Activated T-helper 17 cell treated with anti-CD3 and anti-CD28 coated beads, Interleukin-2, amount 50 U/mL, for 72 hours (primary cell): Measurements from ENCODE around the gene ZGRF1. TPM values are rescaled to one million over a fixed set of nuclear protein-coding genes. Genes with fewer than 3 reads are reported as not detected.
A peak's percentile ranks its signal among the peaks of the same experiment; 100 is the strongest.

ENCODE experiments used
- ATAC-seq: fragments of 150-1000 bp; cut with Tn5 transposase; replicated peaks from 2 replicates; pipeline ENCODE4 v1.10.0; 2021; ENCODE audit warnings: mild to moderate bottlenecking, moderate library complexity
- H3K27ac Mint-ChIP-seq: one replicate; pipeline ENCODE4 v1.8.0; 2022; ENCODE audit warnings: mixed read lengths
- H3K27me3 Mint-ChIP-seq: one replicate; pipeline ENCODE4 v1.8.0; 2022; ENCODE audit warnings: mixed read lengths
- H3K36me3 Mint-ChIP-seq: one replicate; pipeline ENCODE4 v1.8.0; 2022; ENCODE audit warnings: low read depth, mild to moderate bottlenecking, mixed read lengths
- H3K4me1 Mint-ChIP-seq: one replicate; pipeline ENCODE4 v1.8.0; 2022; ENCODE audit warnings: mixed read lengths
- H3K4me3 Mint-ChIP-seq: one replicate; pipeline ENCODE4 v1.8.0; 2022; ENCODE audit warnings: mild to moderate bottlenecking, mixed read lengths
- H3K9me3 Mint-ChIP-seq: one replicate; pipeline ENCODE4 v1.8.0; 2022; ENCODE audit warnings: mixed read lengths
- total RNA-seq, 2 donors: library from RNA; stranded (reverse); gene quantifications; one replicate each; pipeline ENCODE4 v1.2.3, GENCODE V29; 2022

Gene ZGRF1
- total RNA-seq, 2 donors from 2014 or later: 40.4 to 41.9 TPM

GRCh38 chr4:112519689-112520597, 116.8 kb downstream of the ZGRF1 start:
- H3K27ac Mint-ChIP-seq: no peak overlapping the region
- H3K4me3 Mint-ChIP-seq: no peak overlapping the region
- no peaks in the 10 kb centered on the region for H3K9me3 Mint-ChIP-seq
- peaks cover 11% of the 10 kb centered on the region for H3K36me3 Mint-ChIP-seq
- H3K27me3 Mint-ChIP-seq: peaks cover 84% of the 10 kb centered on the region
- no peak for ATAC-seq
- H3K4me1 Mint-ChIP-seq: peaks cover 26% of the 10 kb centered on the region

DNA sequence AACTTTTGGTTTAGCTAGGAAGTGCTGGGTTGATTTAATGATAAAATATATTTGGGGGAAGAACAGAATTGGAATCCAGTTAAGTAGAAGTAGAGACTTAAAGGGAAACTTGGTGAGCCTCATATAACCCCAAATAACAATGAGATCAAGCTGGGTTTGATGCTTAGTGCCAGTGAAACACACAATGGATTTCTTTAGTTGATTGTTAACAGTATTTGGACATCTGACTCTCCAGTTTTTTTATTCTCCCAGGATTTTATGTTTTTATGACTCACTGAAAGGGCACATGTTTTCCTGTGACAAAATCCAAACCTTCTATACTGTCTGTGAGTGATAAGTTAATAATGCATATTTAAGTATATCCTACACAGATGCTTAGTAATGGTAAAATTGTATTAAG, 118.0 kb downstream of the ZGRF1 start:
- no peak for ATAC-seq
- H3K4me3 Mint-ChIP-seq: no peak overlapping the region
- no peak overlapping the region for H3K27ac Mint-ChIP-seq
- H3K36me3 Mint-ChIP-seq: peaks cover 17% of the 10 kb centered on the region
- peaks cover 90% of the 10 kb centered on the region for H3K27me3 Mint-ChIP-seq
- H3K9me3 Mint-ChIP-seq: no peaks in the 10 kb centered on the region
- H3K4me1 Mint-ChIP-seq: peaks cover 33% of the 10 kb centered on the region

DNA sequence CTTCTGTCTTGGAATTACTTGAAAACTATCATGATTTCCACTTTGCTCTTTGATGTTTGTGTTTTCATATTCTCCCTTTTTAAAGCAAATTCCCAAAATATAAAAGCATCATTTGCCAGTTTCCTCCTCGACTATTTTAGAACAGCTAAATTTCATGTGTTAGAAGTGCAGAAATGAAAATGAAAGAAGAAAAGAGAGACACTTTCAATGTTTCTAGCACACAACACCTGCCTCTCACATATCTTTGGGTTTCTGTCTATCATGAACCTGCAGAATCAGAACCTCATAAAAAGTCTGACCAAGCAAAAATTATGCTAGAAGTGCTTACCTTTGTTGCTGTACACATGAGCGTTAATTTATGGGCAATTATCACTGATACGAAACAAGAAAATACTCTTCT, 118.8 kb downstream of the ZGRF1 start:
- Mint-ChIP-seq H3K4me1 (peaks cover 26% of the 10 kb centered on the region), H3K27me3 (peaks cover 85% of the 10 kb centered on the region), H3K27ac (no peak overlapping the region), H3K36me3 (peaks cover 13% of the 10 kb centered on the region), H3K4me3 (peak overlapping the region; percentile 78), H3K9me3 (no peaks in the 10 kb centered on the region)
- ATAC-seq: no peak

- peak overlapping the region; percentile 78 for H3K4me3 Mint-ChIP-seq
- peaks cover 25% of the 10 kb centered on the region for H3K4me1 Mint-ChIP-seq
- peaks cover 15% of the 10 kb centered on the region for H3K36me3 Mint-ChIP-seq
- no peak for ATAC-seq
- peaks cover 87% of the 10 kb centered on the region for H3K27me3 Mint-ChIP-seq
- H3K9me3 Mint-ChIP-seq: no peaks in the 10 kb centered on the region
- no peak overlapping the region for H3K27ac Mint-ChIP-seq
Measured at GRCh38 chr4:112517067-112517634, 119.6 kb downstream of the ZGRF1 start.

- peaks cover 13% of the 10 kb centered on the region for H3K36me3 Mint-ChIP-seq
- H3K27ac Mint-ChIP-seq: no peak overlapping the region
- peaks cover 27% of the 10 kb centered on the region for H3K4me1 Mint-ChIP-seq
- no peak for ATAC-seq
- no peaks in the 10 kb centered on the region for H3K9me3 Mint-ChIP-seq
- peaks cover 87% of the 10 kb centered on the region for H3K27me3 Mint-ChIP-seq
- H3K4me3 Mint-ChIP-seq: peak overlapping the region; percentile 78
Measured at GRCh38 chr4:112516471-112517066, 120.1 kb downstream of the ZGRF1 start.

DNA sequence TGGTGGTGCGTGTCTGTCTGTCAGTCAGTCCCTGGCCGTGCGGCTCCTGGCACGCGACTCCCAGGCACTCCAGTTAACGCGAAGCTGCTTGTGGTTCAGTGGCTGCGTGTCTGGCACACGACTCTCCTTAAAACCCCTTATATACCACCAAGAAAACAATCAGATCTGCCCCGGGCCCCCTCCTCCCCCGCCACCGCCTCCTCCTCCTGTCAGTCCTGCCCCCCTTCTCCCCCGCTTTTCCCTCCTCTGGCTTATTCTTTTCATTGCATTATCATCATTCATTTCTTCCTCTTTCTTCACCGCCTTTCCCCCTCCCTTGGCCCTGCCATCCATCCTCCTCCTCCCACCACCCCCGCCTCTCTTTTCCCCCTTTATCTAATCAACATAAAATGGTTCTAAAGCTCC, 120.6 kb downstream of the ZGRF1 start, which contains the start of gene NEUROG2:
TSS of gene NEUROG2 (minus strand) at position 115 of the 405 bp plus-strand sequence. CDS start 705 bp downstream, outside the sequence.
- H3K4me3 Mint-ChIP-seq: peak within 1 kb of the TSS; percentile 78
- no peak within 1 kb of the TSS for H3K27ac Mint-ChIP-seq
- no peaks in the 10 kb centered on the region for H3K9me3 Mint-ChIP-seq
- no peak for ATAC-seq
- H3K27me3 Mint-ChIP-seq: peaks cover 87% of the 10 kb centered on the region
- H3K36me3 Mint-ChIP-seq: peaks cover 13% of the 10 kb centered on the region
- peaks cover 31% of the 10 kb centered on the region for H3K4me1 Mint-ChIP-seq

DNA sequence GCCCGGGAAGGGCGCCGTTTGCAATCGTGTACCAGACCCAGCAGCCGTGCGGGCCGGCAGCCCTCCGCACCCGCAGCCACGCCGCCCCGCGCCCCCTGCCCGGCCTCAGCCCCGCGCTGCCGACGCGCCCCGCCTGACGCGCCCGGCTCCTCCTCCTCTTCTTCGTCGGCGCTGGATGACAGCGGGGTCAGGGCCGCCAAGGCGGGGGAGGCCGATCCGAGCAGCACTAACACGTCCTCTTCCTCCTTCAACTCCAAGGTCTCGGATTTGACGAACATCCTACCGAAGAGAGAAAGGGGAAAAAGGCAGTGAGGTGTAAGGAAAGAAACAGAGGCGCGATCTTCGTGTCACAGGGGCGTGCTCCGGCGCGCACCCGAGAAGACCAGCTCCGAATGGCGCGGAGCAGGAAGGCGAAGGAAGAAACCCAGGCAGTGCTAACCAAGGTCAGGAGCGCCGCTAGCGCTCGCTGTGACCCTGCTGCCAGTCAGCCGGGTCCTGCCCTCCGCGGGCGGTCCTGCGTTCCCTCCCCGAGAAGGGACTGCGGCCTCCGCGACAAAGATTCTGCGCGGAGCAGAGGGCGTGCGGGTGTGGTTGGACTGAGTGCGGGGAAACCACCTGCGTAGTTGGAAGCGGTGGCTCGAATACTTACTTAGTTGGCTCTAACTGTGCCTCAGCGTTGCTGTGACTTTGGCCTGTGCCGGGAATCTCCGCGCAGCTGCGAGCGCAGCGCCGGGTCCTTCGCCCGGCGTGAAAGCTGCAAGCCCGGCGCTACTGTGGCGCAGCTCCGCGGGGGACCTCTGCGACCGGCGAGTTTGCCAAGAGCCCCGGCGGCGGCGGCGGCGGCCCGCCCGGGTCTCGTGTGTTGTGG, 121.3 kb downstream of the ZGRF1 start:
- Mint-ChIP-seq H3K4me1 (peaks cover 31% of the 10 kb centered on the region), H3K27ac (no peak overlapping the region), H3K9me3 (no peaks in the 10 kb centered on the region), H3K36me3 (peaks cover 13% of the 10 kb centered on the region), H3K4me3 (peak overlapping the region; percentile 78), H3K27me3 (peaks cover 83% of the 10 kb centered on the region)
- ATAC-seq: peak; percentile 75

DNA sequence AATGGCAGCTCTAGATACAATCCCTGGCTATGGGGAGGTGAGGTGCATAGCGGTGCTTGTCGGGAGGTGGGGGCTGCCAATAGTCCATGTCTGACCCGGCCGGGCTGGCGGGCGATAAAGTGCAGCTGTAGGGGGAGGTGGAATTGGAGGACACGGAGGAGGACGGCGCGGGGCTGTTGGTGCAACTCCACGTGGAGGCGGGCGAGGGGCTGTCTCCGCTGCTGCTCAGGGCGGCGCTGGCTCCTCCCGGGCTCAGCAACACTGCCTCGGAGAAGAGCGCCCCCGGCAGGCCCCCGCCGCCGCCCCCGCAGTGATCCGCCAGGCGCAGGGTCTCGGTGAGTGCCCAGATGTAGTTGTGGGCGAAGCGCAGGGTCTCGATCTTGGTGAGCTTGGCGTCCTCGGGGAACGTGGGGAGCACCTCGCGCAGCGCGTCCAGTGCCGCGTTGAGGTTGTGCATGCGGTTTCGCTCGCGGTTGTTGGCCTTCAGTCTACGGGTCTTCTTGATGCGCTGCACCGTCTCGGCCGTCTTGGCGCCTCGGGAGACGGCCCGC, 122.0 kb downstream of the ZGRF1 start:
- Mint-ChIP-seq H3K9me3 (no peaks in the 10 kb centered on the region), H3K27ac (no peak overlapping the region), H3K4me1 (peaks cover 32% of the 10 kb centered on the region), H3K4me3 (peak overlapping the region; percentile 78), H3K27me3 (peaks cover 80% of the 10 kb centered on the region), H3K36me3 (peaks cover 13% of the 10 kb centered on the region)
- no peak for ATAC-seq

DNA sequence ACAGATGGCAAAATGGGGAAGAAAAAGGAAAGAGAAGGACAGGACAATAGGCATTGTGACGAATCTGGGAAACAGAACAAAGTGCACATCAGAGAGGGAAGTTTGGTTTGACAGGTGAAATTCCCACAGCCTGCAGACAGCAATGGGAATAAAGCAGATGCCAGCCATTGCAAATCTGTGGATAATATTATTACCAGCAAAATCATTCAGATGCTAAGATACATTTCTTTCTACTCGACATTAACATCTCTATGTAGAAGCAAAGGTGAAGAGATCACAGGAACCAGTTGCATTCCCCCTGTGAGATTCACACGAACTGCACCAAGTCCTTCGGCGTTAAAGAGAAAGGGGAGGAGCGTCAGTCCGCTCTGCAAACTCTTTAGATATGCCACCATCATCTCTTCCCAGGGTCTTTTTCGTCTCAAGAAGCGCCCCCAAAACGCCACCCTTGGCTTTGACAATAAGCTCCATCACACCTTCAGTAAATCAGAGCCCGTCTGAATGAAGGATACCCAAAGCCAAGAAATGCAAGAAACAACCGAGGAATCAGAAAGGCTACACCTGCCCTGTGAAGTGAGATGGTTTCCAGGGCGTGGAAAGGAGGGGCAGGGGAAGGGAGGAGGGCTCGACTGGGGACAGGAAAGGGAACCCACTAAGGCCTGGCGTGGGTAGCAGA, 122.6 kb downstream of the ZGRF1 start:
- no peak for ATAC-seq
- Mint-ChIP-seq H3K27ac (no peak overlapping the region), H3K27me3 (peaks cover 80% of the 10 kb centered on the region), H3K4me1 (peaks cover 36% of the 10 kb centered on the region), H3K4me3 (peak overlapping the region; percentile 78), H3K36me3 (peaks cover 13% of the 10 kb centered on the region), H3K9me3 (no peaks in the 10 kb centered on the region)

DNA sequence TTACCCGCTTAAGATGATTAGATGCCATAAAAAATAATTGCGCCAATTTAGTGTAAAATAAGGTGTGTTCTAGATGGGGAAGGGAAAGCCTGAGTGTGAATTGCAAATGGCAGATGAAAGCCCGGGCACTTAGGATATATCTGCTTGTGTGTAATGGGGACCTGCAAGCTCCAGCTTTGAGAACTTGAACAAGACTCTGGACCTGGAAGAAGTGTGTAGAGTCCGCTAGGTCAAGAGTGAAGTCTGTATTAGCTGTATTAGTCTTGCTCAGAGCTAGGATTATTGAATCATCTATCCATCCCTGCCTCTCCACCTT, 124.9 kb downstream of the ZGRF1 start:
- ATAC-seq: no peak
- H3K36me3 Mint-ChIP-seq: peaks cover 13% of the 10 kb centered on the region
- peaks cover 32% of the 10 kb centered on the region for H3K4me1 Mint-ChIP-seq
- H3K27ac Mint-ChIP-seq: no peak overlapping the region
- H3K9me3 Mint-ChIP-seq: no peaks in the 10 kb centered on the region
- H3K4me3 Mint-ChIP-seq: no peak overlapping the region
- peaks cover 75% of the 10 kb centered on the region for H3K27me3 Mint-ChIP-seq

DNA sequence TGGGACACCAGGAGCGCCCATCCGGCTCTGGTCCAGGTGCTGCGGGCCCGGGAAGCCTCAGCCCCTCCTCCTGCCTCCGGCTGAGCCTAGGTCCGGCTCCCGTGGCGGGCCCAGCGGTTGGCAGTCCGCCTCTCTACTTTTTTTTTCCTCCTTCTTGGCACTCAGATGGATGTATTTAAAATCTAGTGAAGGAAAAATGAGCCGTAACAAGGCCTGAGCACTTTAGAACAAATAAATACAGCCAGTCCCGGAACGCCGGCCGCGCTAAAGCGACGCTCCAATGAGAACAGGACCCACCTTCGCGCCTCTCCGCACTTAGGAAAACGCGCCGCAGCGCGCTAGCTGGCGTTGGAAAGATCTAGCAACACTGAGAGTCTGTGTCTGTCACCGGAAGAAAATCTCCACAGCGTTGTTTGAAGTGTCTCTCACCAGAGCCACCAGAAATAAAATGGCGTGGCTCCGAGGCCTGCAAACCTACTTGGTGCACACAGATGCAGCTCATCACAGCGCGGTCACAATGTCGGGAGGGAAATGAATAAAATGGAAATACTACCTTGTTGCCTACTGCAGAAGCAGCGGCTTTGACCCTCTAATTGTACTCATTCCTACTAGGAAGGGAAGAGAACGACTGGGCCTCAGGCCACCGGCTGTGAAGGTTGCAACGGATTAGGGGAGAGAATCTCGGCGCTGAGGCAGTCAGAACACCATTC, 125.5 kb downstream of the ZGRF1 start:
- peaks cover 27% of the 10 kb centered on the region for H3K4me1 Mint-ChIP-seq
- H3K9me3 Mint-ChIP-seq: no peaks in the 10 kb centered on the region
- no peak for ATAC-seq
- no peak overlapping the region for H3K27ac Mint-ChIP-seq
- peaks cover 13% of the 10 kb centered on the region for H3K36me3 Mint-ChIP-seq
- H3K27me3 Mint-ChIP-seq: peaks cover 75% of the 10 kb centered on the region
- peak overlapping the region; percentile 13 for H3K4me3 Mint-ChIP-seq

- ATAC-seq: no peak
- Mint-ChIP-seq H3K27me3 (peaks cover 75% of the 10 kb centered on the region), H3K9me3 (no peaks in the 10 kb centered on the region), H3K27ac (no peak overlapping the region), H3K4me1 (peaks cover 23% of the 10 kb centered on the region), H3K4me3 (peak overlapping the region; percentile 52), H3K36me3 (peaks cover 13% of the 10 kb centered on the region)
Measured at GRCh38 chr4:112510291-112511092, 126.2 kb downstream of the ZGRF1 start.
